ENCODE measurements around the gene GNG13.
A peak's percentile ranks its signal among the peaks of the same experiment; 100 is the strongest.

GNG13 gene

DNA sequence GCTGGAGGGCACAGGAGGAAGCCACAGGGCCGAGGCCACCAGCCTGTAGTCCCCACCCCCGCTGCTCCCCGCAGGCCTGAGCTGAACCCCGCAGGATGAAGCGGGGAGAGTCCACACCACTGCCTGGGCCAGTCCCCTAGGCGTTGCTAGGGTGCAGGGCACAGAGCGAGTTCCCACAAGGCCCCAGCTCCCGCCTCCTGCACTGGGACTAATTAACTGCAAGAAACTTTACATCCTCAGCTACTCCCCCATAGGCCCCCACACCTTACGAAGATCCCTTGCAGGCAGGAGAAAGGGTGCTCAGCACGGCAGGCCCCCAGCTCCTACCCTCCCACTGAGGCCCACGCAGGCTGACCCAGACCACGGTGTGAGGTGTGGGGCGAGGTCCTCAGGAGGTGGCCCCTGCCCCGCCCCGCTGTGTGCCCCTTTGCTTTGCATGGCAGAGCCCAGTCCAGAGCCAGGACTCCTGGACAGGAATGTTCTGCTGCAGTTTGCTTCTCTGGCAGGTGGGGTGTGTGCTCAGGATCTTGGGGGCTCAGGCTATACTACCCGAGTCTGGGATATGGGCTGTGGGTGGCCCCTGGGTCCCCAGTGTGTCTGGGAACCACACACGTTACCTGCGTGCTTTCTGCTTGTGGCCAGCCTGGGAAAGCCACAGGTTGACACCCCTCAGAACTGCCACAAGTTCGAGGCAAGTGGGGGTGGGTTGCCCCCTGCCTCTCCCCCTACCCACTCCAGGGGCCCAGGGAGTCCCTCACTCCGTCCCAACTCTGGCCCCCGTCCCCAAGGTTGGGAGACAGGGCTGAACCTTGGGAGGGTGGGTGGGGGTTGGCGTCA, 1.2 kb downstream of the GNG13 start:
- Histone ChIP-seq H3K79me2 (ENCODE audit: control insufficient read depth, insufficient read depth, low read length, poor library complexity) (no peaks in the 10 kb centered on the region), H3K23ac (ENCODE audit: low read length) (no peak overlapping the region), H3K4me1 (ENCODE audit: control insufficient read depth in 1 of 2, insufficient read depth in 2 of 2, low read length in 2 of 2) (peaks cover 6 to 7% of the 10 kb centered on the region in 2 experiments), H2AFZ (ENCODE audit: insufficient read depth, low read length, poor library complexity) (no peak overlapping the region), H2BK12ac (ENCODE audit: low read length) (no peak overlapping the region), H3K79me1 (ENCODE audit: low read length) (no peaks in the 10 kb centered on the region), H2BK120ac (ENCODE audit: insufficient read depth, low read length, poor library complexity) (no peak overlapping the region), H3K4me3 (ENCODE audit: low read depth, low read length) (no peak overlapping the region), H4K91ac (ENCODE audit: low read depth, low read length) (no peak overlapping the region), H4K12ac (ENCODE audit: low read depth, low read length) (no peak overlapping the region), H3K18ac (ENCODE audit: low read length) (no peak overlapping the region), H3K27ac (ENCODE audit: low read depth, low read length) (no peak overlapping the region), H3K27me3 (ENCODE audit: insufficient read depth, low read length) (no peaks in the 10 kb centered on the region), H4K8ac (ENCODE audit: low read depth, low read length) (no peak overlapping the region), H3K9me3 (ENCODE audit: insufficient read depth, low read depth, low read length) (no peaks in the 10 kb centered on the region), H3K14ac (ENCODE audit: low read length) (no peak overlapping the region), H3K4ac (ENCODE audit: low read depth, low read length) (no peak overlapping the region), H2BK5ac (ENCODE audit: low read depth, low read length, poor library complexity) (no peak overlapping the region), H2AK5ac (ENCODE audit: low read length) (no peak overlapping the region), H3K9ac (ENCODE audit: low read length) (no peak overlapping the region), H3K36me3 (ENCODE audit: control insufficient read depth in 1 of 2, insufficient read depth in 2 of 2, low read length in 2 of 2) (peaks cover 24 to 26% of the 10 kb centered on the region in 2 experiments), H3K4me2 (ENCODE audit: low read length) (no peak overlapping the region)
- DNase-seq, result no peak
- WGBS (ENCODE audit: extremely low coverage, insufficient coverage, insufficient read length), result no CpG with 5 or more reads among the region's 22 CpGs

DNA sequence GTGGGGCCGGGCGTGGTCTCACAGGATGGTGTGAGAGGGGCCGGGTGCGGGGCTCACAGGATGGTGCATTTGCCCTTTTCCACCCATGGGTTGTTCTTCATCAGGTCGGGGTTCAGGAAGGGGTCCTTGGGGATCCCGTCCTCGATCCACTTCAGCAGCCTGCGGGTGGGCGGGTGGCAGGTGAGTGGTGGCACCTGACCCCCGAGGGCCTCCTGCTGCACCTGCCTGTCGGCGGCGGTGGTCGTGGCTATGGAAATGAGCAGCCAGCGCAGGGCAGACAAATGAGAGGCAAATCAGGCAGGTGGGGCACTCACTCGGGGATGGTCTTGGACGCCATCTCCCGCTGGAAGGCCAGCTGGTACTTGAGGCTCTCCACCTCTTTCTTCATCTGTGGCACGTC, 1.9 kb downstream of the GNG13 start:
- H3K23ac ChIP-seq (ENCODE audit: low read length), result no peak overlapping the region
- H2BK120ac ChIP-seq (ENCODE audit: insufficient read depth, low read length, poor library complexity), result no peak overlapping the region
- no peak overlapping the region for H2AFZ ChIP-seq (ENCODE audit: insufficient read depth, low read length, poor library complexity)
- H3K14ac ChIP-seq (ENCODE audit: low read length), result no peak overlapping the region
- H3K18ac ChIP-seq (ENCODE audit: low read length), result no peak overlapping the region
- no peak overlapping the region for H3K27ac ChIP-seq (ENCODE audit: low read depth, low read length)
- peaks cover 30 to 33% of the 10 kb centered on the region in 2 experiments for H3K36me3 ChIP-seq (ENCODE audit: control insufficient read depth in 1 of 2, insufficient read depth in 2 of 2, low read length in 2 of 2)
- no peak overlapping the region for H4K91ac ChIP-seq (ENCODE audit: low read depth, low read length)
- no peak overlapping the region for H3K4me3 ChIP-seq (ENCODE audit: low read depth, low read length)
- H3K4me2 ChIP-seq (ENCODE audit: low read length), result no peak overlapping the region
- DNase-seq, result no peak
- no peak overlapping the region for H4K8ac ChIP-seq (ENCODE audit: low read depth, low read length)
- no peak overlapping the region for H2BK12ac ChIP-seq (ENCODE audit: low read length)
- no peaks in the 10 kb centered on the region for H3K79me1 ChIP-seq (ENCODE audit: low read length)
- H2AK5ac ChIP-seq (ENCODE audit: low read length), result no peak overlapping the region
- H3K9me3 ChIP-seq (ENCODE audit: insufficient read depth, low read depth, low read length), result no peaks in the 10 kb centered on the region
- H4K12ac ChIP-seq (ENCODE audit: low read depth, low read length), result no peak overlapping the region
- H3K9ac ChIP-seq (ENCODE audit: low read length), result no peak overlapping the region
- H3K27me3 ChIP-seq (ENCODE audit: insufficient read depth, low read length), result no peaks in the 10 kb centered on the region
- no peak overlapping the region for H3K4ac ChIP-seq (ENCODE audit: low read depth, low read length)
- WGBS (ENCODE audit: extremely low coverage, insufficient coverage, insufficient read length), result no CpG with 5 or more reads among the region's 19 CpGs
- no peak overlapping the region for H2BK5ac ChIP-seq (ENCODE audit: low read depth, low read length, poor library complexity)
- no peaks in the 10 kb centered on the region for H3K79me2 ChIP-seq (ENCODE audit: control insufficient read depth, insufficient read depth, low read length, poor library complexity)
- peaks cover 4% of the 10 kb centered on the region in 2 experiments for H3K4me1 ChIP-seq (ENCODE audit: control insufficient read depth in 1 of 2, insufficient read depth in 2 of 2, low read length in 2 of 2)

DNA sequence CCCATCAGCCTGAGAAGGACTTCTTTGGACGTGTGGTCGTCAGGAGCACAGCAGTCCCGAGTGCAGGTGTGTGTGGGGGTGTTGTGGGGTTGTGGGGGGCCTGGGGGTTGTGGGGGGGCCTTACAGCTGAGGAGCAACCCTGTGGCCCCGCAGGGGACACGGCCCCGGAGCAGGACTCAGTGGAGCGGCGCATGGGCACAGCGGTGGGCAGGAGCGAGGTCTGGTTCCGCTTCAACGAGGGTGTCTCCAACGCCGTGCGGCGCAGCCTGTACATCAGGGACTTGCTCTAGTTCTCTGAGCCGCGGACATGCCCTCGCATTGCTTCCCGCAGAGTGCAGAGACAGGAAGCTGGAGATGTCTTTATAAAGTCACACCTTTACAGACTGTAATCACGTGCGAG, 2.8 kb downstream of the GNG13 start:
- H2AFZ ChIP-seq (ENCODE audit: insufficient read depth, low read length, poor library complexity), result no peak overlapping the region
- no peak overlapping the region for H3K14ac ChIP-seq (ENCODE audit: low read length)
- no peak overlapping the region for H4K12ac ChIP-seq (ENCODE audit: low read depth, low read length)
- no peaks in the 10 kb centered on the region for H3K9me3 ChIP-seq (ENCODE audit: insufficient read depth, low read depth, low read length)
- no peak overlapping the region for H3K23ac ChIP-seq (ENCODE audit: low read length)
- H3K4me1 ChIP-seq (ENCODE audit: control insufficient read depth in 1 of 2, insufficient read depth in 2 of 2, low read length in 2 of 2), result peaks cover 4% of the 10 kb centered on the region in 2 experiments
- DNase-seq, result no peak
- H3K79me1 ChIP-seq (ENCODE audit: low read length), result no peaks in the 10 kb centered on the region
- H3K27ac ChIP-seq (ENCODE audit: low read depth, low read length), result no peak overlapping the region
- H2BK5ac ChIP-seq (ENCODE audit: low read depth, low read length, poor library complexity), result no peak overlapping the region
- no peak overlapping the region for H2BK120ac ChIP-seq (ENCODE audit: insufficient read depth, low read length, poor library complexity)
- H3K18ac ChIP-seq (ENCODE audit: low read length), result no peak overlapping the region
- H3K27me3 ChIP-seq (ENCODE audit: insufficient read depth, low read length), result no peaks in the 10 kb centered on the region
- H3K36me3 ChIP-seq (ENCODE audit: control insufficient read depth in 1 of 2, insufficient read depth in 2 of 2, low read length in 2 of 2), result peaks cover 38 to 43% of the 10 kb centered on the region in 2 experiments
- no peak overlapping the region for H4K91ac ChIP-seq (ENCODE audit: low read depth, low read length)
- H3K79me2 ChIP-seq (ENCODE audit: control insufficient read depth, insufficient read depth, low read length, poor library complexity), result no peaks in the 10 kb centered on the region
- no peak overlapping the region for H3K9ac ChIP-seq (ENCODE audit: low read length)
- no peak overlapping the region for H3K4me3 ChIP-seq (ENCODE audit: low read depth, low read length)
- no CpG with 5 or more reads among the region's 22 CpGs for WGBS (ENCODE audit: extremely low coverage, insufficient coverage, insufficient read length)
- H3K4me2 ChIP-seq (ENCODE audit: low read length), result no peak overlapping the region
- H4K8ac ChIP-seq (ENCODE audit: low read depth, low read length), result no peak overlapping the region
- no peak overlapping the region for H3K4ac ChIP-seq (ENCODE audit: low read depth, low read length)
- no peak overlapping the region for H2AK5ac ChIP-seq (ENCODE audit: low read length)
- no peak overlapping the region for H2BK12ac ChIP-seq (ENCODE audit: low read length)

DNA sequence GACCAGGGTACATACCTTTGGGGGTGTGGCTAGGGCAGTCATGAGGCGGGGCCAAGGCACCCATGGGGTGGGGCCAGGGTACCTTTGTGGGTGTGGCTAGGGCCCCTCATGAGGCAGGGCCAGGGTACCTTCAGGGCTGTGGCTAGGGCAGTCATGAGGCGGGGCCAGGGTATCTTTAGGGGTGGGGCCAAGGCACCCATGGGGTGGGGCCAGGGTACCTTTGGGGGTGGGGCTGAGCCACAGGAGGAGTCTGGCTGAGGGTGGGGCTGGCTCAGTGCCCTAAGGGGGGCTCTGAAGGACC, 3.5 kb downstream of the GNG13 start:
- Histone ChIP-seq H3K4ac (ENCODE audit: low read depth, low read length) (no peak overlapping the region), H3K79me1 (ENCODE audit: low read length) (no peaks in the 10 kb centered on the region), H2BK5ac (ENCODE audit: low read depth, low read length, poor library complexity) (no peak overlapping the region), H3K79me2 (ENCODE audit: control insufficient read depth, insufficient read depth, low read length, poor library complexity) (no peaks in the 10 kb centered on the region), H3K9me3 (ENCODE audit: insufficient read depth, low read depth, low read length) (no peaks in the 10 kb centered on the region), H2BK120ac (ENCODE audit: insufficient read depth, low read length, poor library complexity) (no peak overlapping the region), H3K9ac (ENCODE audit: low read length) (no peak overlapping the region), H4K8ac (ENCODE audit: low read depth, low read length) (no peak overlapping the region), H3K4me3 (ENCODE audit: low read depth, low read length) (no peak overlapping the region), H3K4me2 (ENCODE audit: low read length) (no peak overlapping the region), H4K91ac (ENCODE audit: low read depth, low read length) (no peak overlapping the region), H3K27ac (ENCODE audit: low read depth, low read length) (no peak overlapping the region), H2BK12ac (ENCODE audit: low read length) (no peak overlapping the region), H2AFZ (ENCODE audit: insufficient read depth, low read length, poor library complexity) (no peak overlapping the region), H3K18ac (ENCODE audit: low read length) (no peak overlapping the region), H2AK5ac (ENCODE audit: low read length) (no peak overlapping the region), H3K27me3 (ENCODE audit: insufficient read depth, low read length) (no peaks in the 10 kb centered on the region), H3K4me1 (ENCODE audit: control insufficient read depth in 1 of 2, insufficient read depth in 2 of 2, low read length in 2 of 2) (peaks cover 4% of the 10 kb centered on the region in 2 experiments), H3K23ac (ENCODE audit: low read length) (no peak overlapping the region), H3K14ac (ENCODE audit: low read length) (no peak overlapping the region), H3K36me3 (ENCODE audit: control insufficient read depth in 1 of 2, insufficient read depth in 2 of 2, low read length in 2 of 2) (peaks cover 45 to 49% of the 10 kb centered on the region in 2 experiments), H4K12ac (ENCODE audit: low read depth, low read length) (no peak overlapping the region)
- DNase-seq, result peak in 1 of 2 donors; percentile 16
- WGBS (ENCODE audit: extremely low coverage, insufficient coverage, insufficient read length), result no CpG with 5 or more reads among the region's 2 CpGs

All from trophoblast cell (in vitro differentiated cells and primary cell).